PFSK-1 (cell line): ENCODE measurements around the gene ZG16B.

Experiments
- FOXP2 ChIP-seq: optimal IDR thresholded peaks from 2 replicates; pipeline ENCODE3; 2011; ENCODE audit warnings: borderline replicate concordance, control low read depth, inconsistent platforms; ENCODE audit not compliant: insufficient read depth; ENCODE audit errors: extremely low read length, extremely low read depth
- POLR2AphosphoS5 ChIP-seq: IDR thresholded peaks from 2 replicates; pipeline ENCODE4 v1.6.1; 2012; ENCODE audit warnings: low read depth, mild to moderate bottlenecking, control low read depth, low read length, moderate library complexity
- SIN3A ChIP-seq: IDR thresholded peaks from 2 replicates; pipeline ENCODE4 v1.6.1; 2012; ENCODE audit warnings: mild to moderate bottlenecking, low read length, moderate library complexity, borderline replicate concordance; ENCODE audit not compliant: insufficient read depth
- TAF1 ChIP-seq: IDR thresholded peaks from 2 replicates; pipeline ENCODE4 v1.6.1; 2012; ENCODE audit warnings: low read length, control low read depth, borderline replicate concordance; ENCODE audit not compliant: insufficient read depth
- TF ChIP-seq, protein P1 (sequence below), 2 experiments: IDR thresholded peaks; 2 replicates each; pipeline versions ENCODE4 v1.6.1 to v1.8.0; 2011 to 2012; ENCODE audit warnings: low read depth in 2 of 2, low read length in 2 of 2, control low read depth in 1 of 2, inconsistent platforms in 1 of 2, mild to moderate bottlenecking in 1 of 2, moderate library complexity in 1 of 2; ENCODE audit not compliant: insufficient read depth in 1 of 2

DNA sequence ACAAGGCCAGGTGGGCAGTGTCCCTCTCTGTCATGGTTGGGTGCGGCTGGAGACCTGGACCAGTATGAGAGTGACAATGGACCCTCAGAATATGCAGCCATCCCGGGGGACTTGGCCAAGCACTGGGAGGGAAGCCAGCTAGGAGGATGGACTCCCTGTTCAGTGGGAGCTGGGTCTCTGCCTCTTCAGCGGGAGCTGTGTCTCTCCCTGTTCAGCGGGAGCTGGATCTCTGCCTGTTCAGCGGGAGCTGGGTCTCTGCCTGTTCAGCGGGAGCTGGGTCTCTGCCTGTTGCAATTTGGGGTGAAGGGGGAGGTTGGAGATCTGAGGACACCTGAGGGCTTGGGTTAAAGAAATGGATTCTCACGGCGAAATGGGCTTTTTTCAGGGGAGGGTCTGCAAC is 38.9 kb upstream of the ZG16B start:
- TF ChIP-seq POLR2AphosphoS5 (no peak), SIN3A (no peak), TAF1 (no peak), FOXP2 (no peak)
- TF ChIP-seq, protein P1, sequence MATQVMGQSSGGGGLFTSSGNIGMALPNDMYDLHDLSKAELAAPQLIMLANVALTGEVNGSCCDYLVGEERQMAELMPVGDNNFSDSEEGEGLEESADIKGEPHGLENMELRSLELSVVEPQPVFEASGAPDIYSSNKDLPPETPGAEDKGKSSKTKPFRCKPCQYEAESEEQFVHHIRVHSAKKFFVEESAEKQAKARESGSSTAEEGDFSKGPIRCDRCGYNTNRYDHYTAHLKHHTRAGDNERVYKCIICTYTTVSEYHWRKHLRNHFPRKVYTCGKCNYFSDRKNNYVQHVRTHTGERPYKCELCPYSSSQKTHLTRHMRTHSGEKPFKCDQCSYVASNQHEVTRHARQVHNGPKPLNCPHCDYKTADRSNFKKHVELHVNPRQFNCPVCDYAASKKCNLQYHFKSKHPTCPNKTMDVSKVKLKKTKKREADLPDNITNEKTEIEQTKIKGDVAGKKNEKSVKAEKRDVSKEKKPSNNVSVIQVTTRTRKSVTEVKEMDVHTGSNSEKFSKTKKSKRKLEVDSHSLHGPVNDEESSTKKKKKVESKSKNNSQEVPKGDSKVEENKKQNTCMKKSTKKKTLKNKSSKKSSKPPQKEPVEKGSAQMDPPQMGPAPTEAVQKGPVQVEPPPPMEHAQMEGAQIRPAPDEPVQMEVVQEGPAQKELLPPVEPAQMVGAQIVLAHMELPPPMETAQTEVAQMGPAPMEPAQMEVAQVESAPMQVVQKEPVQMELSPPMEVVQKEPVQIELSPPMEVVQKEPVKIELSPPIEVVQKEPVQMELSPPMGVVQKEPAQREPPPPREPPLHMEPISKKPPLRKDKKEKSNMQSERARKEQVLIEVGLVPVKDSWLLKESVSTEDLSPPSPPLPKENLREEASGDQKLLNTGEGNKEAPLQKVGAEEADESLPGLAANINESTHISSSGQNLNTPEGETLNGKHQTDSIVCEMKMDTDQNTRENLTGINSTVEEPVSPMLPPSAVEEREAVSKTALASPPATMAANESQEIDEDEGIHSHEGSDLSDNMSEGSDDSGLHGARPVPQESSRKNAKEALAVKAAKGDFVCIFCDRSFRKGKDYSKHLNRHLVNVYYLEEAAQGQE (IDR thresholded peaks at IDR 0.05; ENCODE audit: insufficient read depth in 1 of 2, low read depth in 2 of 2, low read length in 2 of 2) = no peak
